ENCODE data around the gene SLC26A8.
"Not testable (repeated sequence)": the region's sequence is repeated elsewhere in the genome, so short reads cannot be mapped to it uniquely, and the experiment has no call there.

Gene SLC26A8

DNA sequence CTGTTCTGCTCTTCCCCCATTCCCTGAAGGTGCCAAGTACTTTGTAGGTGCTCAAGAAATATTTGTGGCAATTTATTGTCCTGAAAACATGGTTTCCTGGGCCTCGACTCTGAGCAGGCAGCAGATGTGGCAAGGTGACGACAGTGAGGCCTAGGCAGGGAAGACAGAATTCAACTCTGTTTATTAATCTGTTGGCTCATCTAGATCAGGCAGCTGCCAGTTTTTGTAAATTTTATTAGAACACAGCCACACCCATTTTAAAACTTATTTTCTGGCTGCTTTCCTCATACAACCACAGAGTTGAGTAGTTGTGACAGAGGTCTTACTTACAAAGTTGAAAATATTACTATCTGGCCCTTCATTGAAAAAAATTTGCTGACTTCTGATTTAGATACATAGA lies 27.7 kb upstream of the SLC26A8 start:
- no peak for DNase-seq (ENCODE audit: low spot score)

DNA sequence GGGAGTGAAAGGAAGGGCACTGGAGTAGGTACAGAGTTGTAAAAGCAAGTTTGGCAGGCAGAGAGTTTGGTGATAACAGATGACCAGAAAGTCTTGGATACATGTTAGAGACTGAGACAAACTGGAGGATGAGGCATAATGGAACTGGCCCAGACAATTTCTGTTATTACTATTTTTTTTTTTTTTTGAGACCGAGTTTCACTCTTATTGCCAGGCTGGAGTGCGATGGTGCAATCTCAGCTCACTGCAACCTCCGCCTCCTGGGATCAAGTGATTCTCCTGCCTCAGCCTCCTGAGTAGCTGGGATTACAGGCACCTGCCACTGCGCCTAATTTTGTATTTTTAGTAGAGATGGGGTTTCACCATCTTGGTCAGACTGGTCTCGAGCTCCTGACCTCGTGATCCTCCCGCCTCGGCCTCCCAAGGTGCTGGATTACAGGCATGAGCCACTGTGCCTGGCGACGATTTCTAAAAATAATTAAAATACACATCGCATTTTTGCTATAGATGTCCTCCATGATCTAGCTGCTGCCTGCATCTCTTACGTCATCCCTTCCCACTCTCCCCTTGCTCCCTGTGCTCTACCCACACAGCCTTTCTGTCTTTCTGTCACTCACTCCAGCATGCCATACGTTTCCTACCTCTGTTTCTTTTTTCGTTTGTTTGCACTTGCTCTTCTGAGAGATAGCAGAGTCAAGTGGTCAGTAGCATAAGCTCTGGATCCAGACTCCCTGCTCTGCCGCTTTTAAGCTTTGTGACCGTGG lies 26.7 kb upstream of the SLC26A8 start:
- no peak for DNase-seq (ENCODE audit: low spot score)

DNA sequence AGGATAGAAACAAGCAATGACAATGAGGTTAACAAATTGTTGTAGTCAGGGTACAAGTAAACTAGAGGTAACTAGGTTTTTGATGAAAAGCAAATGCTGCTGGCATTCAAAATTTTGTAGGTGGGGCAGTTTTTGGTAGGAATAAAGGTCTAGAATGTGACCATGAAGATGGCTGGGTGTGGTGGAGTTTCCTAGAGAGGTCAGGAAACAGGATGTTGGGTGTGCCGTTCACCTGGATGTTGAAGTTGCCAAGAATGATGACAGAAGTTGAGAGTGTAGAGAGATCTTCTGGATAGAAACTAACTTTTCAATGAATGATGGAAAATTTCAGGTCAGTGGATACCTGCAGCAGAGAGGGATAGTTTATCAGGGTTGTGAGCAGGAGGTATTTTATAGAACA lies 25.9 kb upstream of the SLC26A8 start:
- no peak for DNase-seq (ENCODE audit: low spot score)

DNA sequence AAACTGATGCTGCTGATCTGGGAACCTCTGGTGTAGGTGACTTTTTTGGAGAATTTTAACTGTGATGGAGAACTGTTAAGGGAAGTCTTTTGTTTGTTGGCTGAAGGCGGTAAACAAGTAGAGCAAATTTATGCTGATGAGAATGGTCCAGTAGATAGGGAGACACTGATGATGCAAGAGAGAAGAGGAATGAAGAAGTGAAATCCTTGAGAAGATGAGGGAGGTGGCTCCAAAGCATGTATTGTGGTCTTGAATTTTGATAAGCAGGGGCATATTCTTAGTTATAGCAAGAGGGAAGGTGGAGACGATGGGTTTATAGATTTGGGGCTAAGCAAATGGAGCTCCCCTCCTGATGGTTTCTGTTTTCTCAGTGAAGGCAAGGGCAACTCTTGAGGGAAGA lies 25.1 kb upstream of the SLC26A8 start:
- DNase-seq (ENCODE audit: low spot score) = no peak

DNA sequence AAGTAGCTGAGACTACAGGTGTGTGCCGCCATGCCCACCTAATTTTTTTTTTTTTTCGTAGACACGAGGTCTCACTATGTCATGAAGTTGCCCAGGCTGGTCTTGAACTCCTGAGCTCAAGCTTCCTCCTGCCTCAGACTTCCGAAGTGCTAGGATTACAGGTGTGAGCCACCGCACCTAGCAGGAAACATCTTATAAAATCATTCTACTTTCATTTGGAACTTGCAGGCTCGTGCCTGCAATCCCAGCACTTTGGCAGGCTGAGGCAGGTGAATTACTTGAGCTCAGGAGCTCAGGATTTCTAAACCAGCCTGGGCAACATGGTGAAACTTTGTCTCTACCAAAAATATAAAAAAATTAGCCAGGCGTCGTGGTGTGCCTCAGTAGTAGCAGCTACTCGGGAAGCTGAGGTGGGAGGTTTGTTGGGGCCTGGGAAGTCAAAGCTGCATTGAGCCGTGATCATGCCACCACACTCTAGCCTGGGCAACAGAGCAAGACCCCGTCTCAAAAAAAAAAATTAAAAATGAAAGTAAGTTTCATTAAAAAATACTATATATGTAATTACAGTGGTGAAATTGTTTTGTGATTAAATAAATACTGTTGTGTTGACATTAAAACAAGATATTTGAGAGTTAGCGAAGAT lies 18.3 kb upstream of the SLC26A8 start:
- DNase-seq (ENCODE audit: low spot score) = no peak

DNA sequence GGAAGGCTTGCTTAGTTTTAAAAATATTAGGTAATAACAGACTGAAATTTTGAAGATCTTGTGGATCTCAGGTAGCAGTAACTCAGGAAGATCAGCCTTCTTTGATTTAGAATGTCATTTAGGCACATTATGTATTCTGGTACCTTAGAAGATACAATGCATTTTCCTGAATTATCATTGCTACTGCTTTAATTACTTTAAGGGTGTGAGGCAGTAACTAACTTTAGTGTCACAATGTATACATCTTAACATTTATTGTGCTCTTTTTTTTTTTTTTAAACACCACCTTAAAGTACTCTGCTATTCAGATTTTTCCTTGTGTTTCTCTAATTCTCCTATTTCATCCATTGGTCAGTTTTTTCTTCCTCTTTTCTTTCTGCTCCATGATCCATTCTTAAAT lies 16.5 kb upstream of the SLC26A8 start:
- DNase-seq (ENCODE audit: low spot score) = no peak

DNA sequence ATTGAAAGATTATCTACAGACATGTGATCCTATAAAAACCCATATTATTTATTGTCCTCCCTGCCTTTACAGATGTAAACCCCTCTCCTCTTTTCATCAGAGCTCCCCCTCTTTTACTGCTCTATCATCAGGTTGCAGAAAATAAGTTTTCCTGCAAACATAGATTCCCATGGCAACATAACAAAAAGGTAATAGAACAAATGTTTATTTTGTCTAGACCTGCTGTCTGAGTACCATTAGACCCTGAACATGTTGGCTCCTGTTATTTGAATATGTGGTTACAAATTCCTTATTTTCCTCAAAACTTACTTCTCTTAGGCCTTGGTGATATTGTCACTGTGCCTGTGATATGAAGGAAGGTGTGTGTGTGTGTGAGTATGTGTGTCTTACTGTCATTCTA lies 14.7 kb upstream of the SLC26A8 start:
- no peak for DNase-seq (ENCODE audit: low spot score)

DNA sequence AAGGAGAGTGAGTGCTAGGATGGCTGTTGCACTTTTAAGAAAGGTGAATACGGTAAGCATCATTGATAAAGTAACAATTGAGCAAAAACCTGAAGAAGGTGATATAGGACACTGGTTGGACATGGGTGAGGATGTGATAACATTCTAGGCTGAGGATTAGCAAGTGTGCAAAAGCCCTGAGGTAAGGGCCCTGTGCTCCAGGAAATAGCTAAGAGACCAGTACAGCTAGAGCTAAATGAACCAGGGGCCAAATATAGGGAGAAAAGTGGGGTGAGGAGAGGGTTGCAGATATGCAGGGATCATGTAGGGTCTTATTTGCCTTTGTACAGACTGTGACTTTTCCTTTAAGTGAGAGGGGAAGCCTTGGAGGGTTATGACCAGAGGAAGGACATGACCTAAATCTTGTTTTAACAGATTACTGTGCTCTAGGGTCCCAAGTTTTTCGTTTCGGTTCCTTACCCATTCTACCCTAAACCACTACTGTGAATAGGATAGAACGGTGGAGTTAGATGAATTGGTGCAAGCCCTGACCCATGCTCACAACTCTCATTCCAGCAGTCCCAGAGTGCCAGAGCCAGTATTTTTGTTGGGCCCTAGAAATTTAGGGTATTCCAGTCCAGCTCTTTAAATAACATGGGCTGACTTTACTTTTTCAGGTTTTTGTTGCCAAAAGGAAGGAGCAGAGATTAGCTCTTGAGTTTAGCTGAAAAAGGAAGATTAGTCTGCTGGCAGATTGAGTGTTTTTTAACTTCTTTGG lies 13.9 kb upstream of the SLC26A8 start:
- DNase-seq (ENCODE audit: low spot score) = no peak

DNA sequence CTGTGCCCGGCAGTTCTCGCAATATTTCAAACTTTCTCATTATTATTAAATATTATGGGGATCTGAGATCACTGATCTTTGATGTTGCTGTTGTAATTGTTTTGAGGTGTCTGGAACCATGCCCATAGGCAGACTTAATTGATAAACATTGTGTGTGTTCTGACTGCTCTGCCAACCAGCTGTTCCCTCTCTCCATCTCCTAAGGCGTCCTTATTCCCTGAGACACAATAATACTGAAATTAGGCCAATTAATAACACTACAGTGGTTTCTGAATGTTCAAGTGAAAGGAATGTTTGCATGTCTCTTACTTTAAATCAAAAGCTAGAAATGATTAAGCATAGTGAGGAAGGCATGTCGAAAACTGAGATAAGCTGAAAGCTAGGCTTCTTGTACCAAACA lies 10.8 kb upstream of the SLC26A8 start:
- no peak for DNase-seq (ENCODE audit: low spot score)

DNA sequence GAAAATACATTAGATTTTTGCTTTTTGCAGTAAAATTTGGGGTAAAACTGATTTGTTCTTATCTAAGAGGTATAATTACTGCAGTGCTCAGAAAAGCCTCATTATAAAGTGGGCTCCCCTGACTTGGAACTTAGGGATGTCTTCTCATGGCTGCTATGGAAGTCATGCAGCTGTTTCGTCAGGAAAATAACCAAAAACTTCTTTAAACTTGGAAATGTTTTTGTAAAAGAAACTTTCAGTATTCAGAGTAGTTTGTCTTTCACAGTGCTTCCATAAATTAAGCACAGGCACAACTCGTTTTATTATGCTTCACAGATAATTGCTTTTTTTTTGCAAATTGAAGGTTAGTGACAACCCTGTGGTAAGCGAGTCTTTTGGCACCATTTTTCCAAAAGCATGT lies 10.0 kb upstream of the SLC26A8 start:
- no peak for DNase-seq (ENCODE audit: low spot score)

DNA sequence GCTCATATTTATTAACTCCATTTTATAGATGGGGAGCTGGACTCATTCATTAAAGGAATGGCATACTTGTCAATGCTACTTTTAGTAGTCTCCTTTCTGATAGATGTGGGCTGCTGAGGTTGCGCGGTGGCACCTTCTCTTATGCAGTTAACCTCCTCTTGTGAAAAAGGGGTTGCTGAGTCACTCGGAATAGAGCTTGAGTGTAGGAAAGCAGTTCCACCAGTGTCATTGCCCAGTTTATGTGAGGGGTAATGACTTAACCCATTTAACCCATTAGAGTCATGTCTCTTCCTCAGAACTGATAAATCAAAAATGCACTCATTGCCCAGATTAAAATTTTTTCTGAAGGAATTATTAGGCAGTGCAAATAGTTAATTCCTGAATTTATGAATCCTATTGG lies 9.5 kb upstream of the SLC26A8 start:
- DNase-seq (ENCODE audit: low spot score) = no peak

DNA sequence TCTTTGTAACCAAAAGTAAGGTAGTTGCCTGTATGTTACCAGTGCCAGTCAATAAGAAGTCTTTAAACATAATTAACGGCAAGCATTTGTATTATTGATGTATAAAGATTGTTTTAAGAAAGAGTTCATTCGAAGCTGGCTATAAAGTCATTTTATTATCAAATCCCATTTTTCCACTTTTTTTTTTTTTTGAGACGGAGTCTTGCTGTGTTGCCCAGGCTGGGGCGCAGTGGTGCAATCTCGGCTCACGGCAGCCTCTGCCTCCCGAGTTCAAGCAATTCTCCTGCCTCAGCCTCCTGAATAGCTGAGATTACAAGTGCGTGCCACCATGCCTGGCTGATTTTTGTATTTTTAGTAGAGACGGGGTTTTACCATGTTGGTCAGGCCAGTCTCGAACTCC lies 8.7 kb upstream of the SLC26A8 start:
- DNase-seq (ENCODE audit: low spot score) = not testable (repeated sequence)

DNA sequence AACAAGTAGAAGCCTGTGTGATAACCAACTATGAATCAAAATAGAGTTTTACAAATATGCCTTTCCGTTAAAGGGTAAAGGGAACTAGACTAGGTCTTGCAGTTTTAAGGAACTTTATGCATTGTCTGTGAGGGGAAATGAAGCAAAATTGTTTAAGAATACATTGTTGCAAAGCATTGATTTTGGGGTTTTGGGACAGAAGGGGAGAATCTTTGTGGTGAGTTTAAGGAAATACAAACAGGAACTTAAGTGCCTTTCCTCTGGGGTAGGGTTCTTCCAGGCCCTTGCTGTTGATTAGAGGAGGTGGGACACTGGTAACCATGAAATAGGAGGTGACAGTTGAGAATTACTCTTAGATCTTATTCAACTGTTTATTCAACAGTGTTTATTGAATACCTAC lies 7.8 kb upstream of the SLC26A8 start:
- peak; percentile 59 for DNase-seq (ENCODE audit: low spot score)

DNA sequence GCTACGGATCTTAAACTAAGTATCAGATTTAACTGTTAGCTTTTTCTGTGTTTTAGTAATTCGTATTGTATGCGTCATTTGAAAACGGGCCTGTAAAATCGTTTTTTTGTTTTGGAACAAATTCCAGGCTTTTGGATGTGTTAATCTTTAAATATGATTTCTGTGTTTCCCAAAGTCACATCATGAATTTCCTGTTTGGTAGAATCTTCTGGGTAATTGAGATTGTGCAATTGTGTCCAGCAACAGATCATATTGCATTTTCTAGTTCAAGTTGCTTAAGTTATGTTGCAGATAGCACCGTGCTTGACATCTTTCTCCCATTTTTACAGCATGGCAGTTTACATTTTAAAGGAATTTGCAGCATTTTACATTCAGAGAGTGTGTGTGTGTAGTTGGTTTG lies 5.0 kb upstream of the SLC26A8 start:
- no peak for DNase-seq (ENCODE audit: low spot score)

DNA sequence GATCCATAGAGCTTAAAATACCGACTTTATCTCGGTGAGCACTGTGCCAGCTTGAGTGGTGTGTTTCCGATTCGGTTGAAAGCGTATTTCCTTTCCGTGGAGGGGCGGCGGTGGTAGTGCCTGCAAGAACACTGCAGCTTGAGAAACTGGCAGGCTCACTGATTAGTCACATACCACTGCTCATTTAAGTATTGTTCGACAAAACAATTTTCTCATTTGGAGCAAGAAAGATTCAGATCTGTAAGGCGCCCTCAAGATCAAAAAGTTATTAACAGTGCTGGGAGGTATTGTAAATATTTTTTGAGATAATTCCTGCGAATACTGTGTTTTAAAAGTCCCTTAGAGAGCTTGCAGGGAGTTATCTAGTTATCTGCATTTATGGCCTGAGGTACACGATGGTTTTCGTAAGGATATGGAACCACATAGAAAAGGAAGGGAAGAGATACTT lies 4.5 kb upstream of the SLC26A8 start:
- DNase-seq (ENCODE audit: low spot score) = peak; percentile 56

DNA sequence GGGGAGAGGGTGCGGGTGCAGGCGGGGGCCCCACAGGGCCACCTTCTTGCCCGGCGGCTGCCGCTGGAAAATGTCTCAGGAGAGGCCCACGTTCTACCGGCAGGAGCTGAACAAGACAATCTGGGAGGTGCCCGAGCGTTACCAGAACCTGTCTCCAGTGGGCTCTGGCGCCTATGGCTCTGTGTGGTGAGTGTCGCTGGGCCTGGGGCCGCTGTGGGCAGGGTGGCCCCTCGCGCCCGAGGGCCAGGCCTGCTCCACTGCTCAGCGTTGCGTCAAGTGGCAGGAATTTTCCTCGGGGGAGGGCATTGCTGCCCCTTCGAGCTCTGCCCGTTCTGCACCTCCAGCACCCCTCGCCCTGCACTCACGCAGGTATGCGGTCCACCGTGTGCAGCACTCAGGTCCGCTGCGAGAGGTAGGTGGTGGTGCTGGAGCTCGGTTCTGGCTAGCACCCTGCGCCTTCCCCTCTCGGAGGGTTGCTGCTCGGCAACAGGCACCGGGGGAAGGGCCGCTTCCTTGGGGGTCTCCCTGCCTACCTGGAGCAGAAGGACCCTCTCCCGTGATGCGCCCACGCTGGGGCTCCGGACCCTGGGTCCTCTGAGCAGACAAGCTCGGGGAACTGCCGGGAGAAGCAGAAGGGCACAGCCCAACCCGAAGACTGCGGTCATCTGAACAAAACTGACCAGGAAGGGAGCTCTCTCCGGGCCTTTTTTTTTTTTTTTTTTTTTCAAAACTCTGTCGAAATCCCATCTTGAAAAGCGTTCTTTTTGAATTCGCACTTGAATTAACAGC lies 3.8 kb upstream of the SLC26A8 start:
- DNase-seq (ENCODE audit: low spot score) = peak; percentile 19

DNA sequence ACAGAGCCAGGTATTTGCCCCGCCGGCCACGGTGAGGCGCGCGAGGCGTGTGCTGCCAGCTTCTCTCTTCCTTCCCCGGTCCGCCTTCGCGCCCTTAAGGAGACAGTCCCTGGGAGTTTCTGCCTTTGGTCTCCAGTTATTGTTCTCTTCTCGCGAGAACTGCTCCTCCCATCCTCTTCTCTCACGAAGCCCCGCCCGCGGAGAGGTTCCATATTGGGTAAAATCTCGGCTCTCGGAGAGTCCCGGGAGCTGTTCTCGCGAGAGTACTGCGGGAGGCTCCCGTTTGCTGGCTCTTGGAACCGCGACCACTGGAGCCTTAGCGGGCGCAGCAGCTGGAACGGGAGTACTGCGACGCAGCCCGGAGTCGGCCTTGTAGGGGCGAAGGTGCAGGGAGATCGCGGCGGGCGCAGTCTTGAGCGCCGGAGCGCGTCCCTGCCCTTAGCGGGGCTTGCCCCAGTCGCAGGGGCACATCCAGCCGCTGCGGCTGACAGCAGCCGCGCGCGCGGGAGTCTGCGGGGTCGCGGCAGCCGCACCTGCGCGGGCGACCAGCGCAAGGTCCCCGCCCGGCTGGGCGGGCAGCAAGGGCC lies 3.2 kb upstream of the SLC26A8 start, which contains the start of gene MAPK14:
TSS of gene MAPK14 (plus strand) at position 308 of the 587 bp plus-strand sequence. CDS start 350 bp downstream, outside the sequence.
- DNase-seq (ENCODE audit: low spot score) = peak; percentile 100

DNA sequence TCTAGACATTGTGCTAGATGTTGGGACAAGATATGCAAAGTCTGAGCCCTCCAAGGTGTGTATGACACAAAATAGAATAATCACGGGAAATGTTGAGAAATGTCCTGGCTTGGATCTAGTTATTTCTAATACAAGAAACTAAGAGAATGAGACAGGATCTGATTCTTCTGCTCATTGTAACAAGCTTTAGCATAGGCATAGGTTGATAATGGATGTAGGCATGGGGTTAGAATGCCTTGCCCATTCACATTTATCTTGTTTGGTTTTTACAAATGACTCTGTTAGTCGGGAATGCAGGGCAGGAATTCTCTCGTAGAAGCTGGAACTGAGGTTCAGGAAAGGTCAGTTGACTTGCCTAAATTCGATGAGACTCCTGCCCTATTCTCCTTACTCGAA lies 1.5 kb upstream of the SLC26A8 start:
- no peak for DNase-seq (ENCODE audit: low spot score)

DNA sequence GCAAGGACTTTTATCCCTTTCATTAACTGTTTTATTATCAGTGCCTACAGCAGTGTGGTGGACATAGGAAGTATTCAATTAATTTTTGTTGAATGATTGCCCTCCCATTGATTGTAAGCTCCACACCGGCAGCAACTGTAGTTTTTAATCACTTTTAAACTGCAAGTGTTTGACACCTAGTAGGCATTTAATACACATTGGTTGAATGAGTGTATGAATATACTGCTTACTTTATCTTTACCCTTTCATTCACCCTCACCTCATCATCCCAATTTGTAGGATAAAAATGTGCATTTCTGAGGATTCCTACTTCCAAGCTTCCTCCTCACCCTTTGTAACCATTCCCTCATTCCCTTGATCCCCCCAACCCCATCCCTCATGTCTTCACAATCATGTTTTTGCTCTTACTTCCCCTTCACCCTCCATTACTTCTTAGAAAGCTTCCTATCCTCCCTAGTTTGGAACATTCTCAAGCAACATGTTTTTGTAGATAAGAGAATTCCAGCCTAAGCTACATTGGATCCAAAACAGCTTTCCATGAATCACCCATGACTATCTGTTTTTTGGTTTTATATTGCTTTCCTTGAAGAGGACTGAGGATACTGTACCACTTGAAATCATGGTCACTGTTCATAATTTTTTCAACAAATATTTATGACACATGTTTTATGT lies 955 bp upstream of the SLC26A8 start:
- DNase-seq (ENCODE audit: low spot score) = no peak

DNA sequence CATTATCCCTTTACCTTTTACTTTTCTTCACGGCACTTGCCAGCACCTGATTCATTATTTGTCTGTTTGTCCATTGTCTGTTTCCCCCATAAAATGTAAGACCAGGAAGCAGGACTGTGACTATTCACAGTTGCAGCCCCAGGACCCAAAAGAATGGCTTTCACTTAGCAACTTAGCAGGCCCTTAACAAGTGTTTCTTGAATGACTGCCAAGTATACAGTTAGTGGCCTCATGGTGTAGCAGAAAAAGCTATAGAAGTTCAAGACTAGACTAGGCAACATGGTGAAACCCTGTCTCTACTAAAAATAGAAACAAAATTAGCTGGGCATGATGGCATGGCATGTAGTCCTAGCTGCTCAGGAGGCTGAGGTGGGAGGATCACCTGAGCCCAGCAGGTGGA lies 4.3 kb downstream of the SLC26A8 start:
- DNase-seq (ENCODE audit: low spot score) = no peak

DNA sequence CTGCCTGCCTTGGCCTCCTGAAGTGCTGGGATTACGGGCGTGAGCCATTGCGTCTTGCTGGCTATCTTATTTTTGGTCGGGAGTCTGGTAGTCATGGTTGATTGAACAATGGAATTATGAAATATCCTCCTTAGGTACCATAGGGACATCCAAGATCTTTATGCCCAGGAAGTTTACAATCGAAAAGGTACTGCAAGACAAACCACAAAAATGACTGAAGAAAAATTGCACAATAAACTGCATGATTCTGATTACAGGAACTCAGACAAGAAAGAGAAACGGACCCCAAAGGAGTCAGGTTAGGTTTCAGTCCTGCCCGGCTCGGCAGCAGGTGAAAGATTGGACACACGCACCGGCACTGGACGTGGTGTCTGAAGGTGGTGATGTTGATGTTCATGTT lies 5.3 kb downstream of the SLC26A8 start:
- DNase-seq (ENCODE audit: low spot score) = no peak
